HG02571 (cell line): Measurements from ENCODE around the gene DENND1A.
"Not testable (repeated sequence)": the region's sequence is repeated elsewhere in the genome, so short reads cannot be mapped to it uniquely, and the experiment has no call there.

Source experiments
- ATAC-seq: cut with Tn5 transposase; IDR thresholded peaks from one replicate; pipeline ENCODE4 v1.9.1; 2021; ENCODE audit warnings: mild to moderate bottlenecking, moderate library complexity; ENCODE audit not compliant: unreplicated experiment

Gene DENND1A, protein sequence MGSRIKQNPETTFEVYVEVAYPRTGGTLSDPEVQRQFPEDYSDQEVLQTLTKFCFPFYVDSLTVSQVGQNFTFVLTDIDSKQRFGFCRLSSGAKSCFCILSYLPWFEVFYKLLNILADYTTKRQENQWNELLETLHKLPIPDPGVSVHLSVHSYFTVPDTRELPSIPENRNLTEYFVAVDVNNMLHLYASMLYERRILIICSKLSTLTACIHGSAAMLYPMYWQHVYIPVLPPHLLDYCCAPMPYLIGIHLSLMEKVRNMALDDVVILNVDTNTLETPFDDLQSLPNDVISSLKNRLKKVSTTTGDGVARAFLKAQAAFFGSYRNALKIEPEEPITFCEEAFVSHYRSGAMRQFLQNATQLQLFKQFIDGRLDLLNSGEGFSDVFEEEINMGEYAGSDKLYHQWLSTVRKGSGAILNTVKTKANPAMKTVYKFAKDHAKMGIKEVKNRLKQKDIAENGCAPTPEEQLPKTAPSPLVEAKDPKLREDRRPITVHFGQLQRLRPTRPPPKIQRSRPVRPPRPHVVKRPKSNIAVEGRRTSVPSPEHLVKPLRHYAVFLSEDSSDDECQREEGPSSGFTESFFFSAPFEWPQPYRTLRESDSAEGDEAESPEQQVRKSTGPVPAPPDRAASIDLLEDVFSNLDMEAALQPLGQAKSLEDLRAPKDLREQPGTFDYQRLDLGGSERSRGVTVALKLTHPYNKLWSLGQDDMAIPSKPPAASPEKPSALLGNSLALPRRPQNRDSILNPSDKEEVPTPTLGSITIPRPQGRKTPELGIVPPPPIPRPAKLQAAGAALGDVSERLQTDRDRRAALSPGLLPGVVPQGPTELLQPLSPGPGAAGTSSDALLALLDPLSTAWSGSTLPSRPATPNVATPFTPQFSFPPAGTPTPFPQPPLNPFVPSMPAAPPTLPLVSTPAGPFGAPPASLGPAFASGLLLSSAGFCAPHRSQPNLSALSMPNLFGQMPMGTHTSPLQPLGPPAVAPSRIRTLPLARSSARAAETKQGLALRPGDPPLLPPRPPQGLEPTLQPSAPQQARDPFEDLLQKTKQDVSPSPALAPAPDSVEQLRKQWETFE

DNA sequence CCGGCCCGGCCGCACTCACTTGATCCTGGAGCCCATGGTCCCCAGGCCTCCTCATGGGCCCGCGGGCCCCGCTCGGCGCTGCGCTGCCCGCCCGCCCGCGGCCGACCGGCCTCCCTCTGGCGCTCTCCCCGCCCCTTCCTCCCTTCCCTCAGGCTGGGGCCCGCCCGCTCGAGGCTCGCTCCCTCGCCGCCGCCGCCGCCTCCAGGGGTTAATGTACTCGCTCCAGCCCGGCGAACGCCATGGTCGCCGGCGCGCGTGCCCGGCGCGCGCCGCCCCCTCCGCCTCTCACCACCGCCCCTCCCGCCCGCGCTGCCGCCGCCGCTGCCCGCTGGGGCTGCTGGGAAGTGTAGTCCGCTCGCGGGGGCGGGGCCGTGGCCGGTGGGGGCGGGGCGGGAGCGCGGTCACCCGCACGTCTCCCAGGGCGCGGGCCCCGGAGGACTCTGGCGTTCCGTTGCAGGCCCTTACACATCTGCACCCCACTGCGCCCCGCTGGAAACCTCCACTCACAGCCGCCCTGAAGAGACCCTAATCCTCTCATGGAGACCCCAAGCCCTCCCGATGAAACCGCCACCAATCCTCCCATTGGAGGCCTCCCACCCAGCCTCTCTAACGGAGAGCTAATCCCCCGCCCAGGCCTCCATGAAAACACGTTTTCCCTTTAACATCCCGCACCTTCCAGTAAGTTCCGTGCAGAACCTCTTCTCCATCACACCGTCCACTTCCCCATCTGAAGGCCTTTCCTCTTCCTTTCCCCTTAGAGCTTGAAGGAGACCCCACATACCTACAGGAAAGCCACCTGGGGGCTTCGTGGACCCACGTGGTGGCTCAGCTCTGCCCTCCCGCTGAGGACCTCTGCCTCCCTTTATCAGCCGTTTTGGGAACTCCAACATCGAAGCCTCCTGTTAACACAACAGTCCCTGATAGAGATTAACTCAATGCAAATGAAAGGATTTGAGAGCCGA, at the start of gene DENND1A:
Gene DENND1A (minus strand): TSS at position 257 of the 962 bp plus-strand sequence. CDS start 221 bp downstream, at position 36.
- ATAC-seq, result peak; percentile 73

DNA sequence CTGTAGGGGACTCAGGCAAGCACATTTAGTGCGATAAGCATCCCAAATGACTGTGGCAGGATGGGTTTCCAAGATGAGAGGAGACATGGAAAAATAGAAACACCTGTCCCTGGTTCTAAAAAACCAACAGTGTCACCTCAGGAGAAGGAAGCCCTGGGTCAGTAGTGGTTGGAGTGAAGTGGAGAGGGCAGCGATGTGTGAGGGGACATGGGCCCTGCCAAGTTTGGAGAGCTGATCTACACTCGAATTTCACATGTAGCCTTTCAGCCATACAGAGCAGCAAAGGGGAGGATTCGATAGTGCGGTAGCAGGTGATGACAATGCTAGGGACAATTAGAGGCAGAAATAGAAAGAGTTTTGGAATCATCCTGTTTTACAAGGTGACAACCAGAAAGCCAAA, 49.1 kb upstream of the DENND1A start:
- ATAC-seq, result no peak

DNA sequence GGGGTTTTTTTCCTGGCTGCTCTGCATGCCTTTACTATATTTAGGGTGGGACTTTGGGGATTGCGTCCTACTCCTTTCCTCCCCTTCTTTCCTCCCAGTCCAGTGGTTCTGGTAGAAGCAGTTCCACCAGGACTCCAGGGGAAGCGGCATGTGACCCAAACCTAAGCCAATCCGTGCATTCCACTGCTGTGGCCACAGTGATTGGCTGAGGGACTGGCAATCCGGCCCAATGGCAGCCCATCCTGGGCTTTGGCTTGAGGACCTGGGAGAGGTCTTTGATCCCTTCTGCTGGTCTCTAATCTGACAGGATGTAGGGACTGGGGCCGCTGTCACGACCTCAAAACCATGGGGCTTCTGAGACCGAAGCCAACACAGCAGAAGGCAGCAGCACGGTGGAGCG, 46.7 kb upstream of the DENND1A start:
- ATAC-seq, result not testable (repeated sequence)

DNA sequence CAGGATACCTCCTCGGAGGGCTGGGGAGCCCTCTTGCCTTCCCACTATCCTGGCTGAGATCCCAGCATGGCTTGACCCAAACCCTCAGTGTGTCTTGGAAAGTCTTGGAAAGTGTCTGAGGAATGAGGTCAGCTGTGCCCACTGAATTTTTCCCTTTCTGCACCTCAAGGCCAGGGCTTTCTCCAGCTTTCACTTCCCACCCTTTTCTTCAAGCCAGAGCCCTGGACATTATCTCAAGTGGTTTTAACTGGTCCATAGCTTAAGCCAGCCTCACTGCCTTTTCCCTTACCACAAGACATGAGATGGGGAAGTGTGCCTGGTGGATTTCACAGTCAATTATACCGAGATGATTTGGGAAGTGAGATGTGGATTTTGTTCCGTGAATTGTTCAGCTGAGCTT, 45.9 kb upstream of the DENND1A start:
- no peak for ATAC-seq

DNA sequence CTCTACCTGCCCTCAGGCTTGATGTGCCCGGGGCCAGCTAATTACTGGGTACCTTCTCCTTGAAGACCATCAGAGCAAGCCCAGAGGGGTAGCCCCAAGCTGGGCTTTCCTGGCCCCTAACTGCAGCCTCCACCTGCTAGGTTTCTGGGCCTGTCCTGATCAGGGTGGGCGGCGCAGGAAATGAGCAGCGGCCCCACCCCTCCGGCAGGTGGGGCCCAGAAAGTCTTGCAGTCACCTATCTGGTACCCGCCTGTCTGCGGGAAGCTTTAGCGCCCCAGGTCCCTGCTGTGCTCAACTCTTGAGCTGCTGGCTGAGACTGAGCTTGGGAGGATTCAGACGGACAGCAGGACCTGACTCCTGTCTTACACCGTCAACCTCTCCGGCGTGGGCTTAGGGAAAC, 44.5 kb upstream of the DENND1A start:
- ATAC-seq, result no peak

DNA sequence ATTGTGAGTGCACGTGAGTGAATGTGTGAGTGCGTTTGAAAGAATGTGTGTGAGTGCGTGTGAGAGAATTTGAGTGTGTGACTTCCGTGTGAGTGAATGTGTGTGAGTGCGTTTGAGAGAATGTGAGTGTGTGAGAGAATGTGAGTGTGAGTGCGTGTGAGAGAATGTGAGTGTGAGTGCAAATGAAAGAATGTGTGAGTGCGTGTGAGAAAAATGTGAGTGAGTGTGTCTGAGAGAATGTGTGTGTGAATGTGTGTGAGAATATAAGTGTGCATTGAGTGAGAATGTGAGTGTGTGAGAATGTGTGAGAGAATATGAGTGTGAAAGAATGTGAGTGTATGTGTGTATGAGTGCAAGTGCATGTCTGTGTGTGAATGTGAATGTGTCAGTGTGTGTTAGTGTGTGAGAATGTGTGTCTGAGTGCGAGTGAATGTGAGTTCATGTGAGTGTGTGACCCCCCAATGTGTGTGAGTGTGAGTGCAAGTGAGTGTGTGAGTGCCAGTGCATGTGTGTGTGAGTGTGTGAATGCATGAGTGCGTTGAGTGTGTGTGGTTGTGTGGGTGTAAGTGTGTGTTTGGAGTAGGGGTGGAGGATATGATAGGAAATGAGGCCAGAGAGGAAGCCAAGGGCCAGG, 43.8 kb upstream of the DENND1A start:
- ATAC-seq, result no peak

DNA sequence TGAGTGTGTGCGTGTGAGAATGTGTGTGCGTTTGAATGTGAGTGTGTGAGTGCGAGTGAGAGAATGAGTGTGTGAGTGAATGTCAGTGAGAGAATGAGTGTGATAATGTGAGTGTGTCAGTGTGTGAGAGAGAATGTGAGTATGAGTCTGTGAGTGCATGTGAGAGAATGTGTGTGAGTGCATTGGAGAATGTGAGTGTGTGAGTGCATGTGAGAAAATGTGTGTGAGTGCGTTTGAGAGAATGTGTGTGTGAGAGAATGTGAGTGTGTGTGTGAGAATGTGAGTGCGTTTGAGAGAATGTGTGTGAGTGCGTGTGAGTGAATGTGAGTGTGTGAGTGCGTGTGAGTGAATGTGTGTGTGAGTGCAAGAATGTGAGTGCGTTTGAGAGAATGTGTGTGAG, 42.7 kb upstream of the DENND1A start:
- no peak for ATAC-seq

DNA sequence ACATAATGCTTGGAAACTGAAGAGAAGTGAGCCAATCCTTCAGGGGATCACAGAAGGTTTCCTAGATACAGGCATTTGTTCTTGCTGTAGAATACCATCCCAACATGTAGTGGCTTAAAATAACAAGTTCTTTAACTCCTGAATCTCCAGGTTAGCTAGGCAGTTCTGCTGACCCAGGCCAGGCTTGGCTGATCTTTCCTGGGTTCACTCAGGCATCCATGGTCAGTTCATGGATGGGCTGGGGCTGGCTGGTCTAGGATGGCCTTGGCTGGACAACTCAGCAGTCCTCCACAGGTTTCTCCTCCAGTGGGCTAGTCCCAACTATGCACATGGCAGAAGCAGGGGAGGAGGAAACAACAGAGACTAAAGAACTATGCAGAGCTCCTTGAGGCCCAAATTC, 37.4 kb upstream of the DENND1A start:
- no peak for ATAC-seq

DNA sequence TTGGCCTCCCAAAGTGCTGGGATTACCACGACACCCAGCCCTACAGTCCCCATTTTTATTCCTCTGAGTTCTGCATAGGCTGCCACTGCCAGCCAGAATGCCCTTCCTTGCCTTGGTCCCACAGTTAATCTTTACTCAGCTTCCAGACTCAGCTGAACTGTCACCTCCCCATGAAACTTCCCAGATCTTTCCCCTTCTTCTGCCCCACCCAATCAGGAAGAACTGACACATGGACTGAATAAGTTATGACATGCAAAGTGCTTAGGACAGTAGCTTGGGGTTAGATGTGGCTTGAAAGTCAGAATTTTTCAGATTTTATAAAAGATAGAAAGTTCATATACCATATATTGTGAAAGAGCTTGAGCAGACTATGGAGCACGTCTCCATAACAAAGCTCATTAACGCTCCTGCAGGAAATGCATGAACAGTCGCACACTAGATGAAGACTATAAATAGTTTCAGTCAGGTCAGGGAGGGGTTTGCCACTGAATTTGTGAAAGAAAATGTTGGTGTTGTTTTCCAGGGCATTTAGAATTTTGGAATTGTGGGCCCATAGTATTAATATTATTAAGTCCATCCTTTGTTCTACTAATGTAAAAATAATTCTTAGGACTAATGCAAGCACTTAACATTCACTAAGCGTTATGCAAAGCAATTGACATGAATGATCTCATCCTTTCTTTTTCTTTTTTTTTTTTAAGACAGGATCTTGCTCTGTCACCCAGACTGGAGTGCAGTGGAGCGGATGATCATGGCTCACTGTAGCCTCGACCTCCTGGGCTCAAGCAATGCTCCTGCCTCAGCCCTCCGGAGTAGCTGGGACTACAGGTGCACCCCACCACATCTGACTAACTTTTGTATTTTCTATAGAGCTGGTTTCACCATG, 36.1 kb upstream of the DENND1A start:
- ATAC-seq, result no peak

DNA sequence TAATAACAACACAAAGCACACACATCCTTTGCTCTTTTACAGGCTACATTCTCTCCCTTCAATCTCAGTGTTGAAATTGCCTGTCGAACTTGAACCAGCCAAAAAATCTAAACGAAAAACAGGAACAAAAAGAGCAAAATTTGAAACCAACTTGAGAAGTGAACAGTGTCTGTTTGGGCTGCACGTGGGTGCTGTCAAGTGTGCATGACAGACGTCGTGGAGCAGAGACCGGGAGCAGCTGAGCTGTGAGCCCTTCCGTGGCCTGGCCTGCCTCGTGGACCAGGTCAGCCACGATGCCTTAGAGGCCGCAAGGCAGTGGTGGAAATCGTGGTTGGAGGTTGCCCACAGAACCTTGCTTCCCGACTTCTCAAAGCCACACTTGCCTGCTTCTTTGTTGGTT, 34.8 kb upstream of the DENND1A start:
- no peak for ATAC-seq

DNA sequence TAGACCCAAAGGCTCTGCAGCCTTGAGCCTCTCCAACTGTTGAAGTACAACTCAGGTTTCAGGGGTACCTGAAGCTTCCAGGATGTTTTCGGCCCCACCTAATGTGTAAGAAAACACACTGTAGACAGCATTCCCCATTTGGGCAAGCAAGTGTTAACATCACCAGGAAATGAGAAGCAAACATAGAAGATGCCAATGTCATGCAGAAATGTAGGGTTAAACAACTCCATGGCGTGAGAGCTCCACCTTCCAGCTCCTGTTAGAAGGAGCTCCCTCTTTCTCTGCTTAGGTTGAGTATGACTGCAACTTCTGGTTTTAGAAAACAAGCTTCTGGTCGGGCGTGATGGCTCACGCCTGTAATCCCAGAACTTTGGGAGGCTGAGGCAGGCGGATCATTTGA, 31.0 kb upstream of the DENND1A start:
- ATAC-seq, result no peak

DNA sequence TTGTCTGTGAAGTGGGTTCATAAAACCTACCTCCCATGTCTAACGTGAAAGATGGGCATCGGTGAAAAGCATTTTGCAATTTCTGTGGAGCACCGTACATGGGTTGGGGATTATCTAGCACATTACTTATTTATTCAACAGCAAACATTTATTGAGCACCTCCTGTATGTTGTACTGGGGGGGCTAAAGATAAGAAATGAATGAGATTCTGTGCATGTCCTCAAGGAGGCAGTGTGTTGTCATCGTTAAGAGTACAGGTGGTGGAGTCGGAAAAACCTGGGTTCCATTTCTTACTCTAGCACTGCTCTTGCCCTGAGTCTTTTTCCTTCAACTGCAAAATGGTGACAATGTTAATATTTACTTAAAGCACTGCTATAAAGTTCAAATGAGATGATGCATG, 30.4 kb upstream of the DENND1A start:
- ATAC-seq, result no peak

DNA sequence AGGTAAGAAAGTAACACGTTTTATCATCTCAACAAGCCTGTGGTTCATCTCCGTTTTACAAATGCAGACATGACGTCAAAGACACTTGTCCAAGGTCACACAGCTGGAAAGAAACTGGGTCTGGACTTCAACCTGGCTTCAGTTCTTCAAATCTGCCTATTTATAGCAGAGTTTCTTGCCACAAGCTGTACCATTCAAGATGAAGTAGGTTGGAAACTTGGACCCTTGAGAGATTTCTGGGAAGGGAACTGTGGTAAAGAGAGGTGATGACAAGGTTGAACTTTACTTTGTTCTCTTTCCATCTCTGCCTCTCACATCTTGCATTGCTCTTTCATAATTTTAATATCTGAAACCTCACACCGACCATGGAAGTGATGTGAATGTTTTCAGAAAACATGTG, 29.9 kb upstream of the DENND1A start:
- no peak for ATAC-seq

DNA sequence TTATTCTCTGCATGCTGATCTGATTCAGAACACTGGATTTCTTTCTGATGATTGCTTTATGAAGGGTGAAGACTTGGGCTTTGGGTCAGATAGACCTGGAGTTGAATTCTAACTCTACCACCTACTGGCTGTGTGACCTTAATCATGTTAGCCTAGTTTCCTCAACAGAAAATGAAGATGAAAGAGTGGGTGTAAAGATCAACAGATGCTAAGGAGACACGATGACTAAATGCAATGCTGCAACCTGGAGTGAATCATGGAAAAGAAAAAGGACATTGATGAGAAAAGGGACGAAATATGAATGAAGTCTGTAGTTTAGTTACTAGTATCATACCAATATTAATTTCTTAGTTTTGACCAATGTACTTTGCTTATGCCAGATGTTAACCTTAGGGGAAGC, 27.8 kb upstream of the DENND1A start:
- no peak for ATAC-seq

DNA sequence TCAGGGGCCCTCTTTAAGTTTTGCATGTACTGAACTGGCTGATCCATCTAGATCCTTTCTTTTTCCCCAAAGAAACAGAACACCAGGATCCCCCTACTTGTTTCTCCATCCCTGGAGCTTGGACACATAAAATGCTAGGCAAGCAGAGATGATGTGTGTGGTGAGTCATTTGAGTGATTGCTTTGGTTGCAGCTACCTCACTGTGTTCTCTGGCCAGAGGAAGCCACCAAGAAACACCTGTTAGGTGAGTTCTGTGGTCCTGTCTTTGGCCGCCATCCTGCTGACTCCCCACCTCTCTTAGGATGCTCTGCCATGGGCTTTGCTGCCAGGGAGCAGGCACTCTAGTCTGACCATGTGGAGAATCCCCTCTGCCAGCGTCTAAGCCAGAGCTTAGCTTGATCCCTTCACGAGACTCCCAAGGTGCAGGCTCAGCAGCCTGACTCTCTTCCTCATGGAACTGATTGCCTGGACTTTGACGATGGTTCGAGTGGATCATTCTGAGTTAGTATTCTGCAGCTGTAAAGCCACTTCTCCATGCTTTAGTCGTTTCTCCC, 27.3 kb upstream of the DENND1A start:
- no peak for ATAC-seq

DNA sequence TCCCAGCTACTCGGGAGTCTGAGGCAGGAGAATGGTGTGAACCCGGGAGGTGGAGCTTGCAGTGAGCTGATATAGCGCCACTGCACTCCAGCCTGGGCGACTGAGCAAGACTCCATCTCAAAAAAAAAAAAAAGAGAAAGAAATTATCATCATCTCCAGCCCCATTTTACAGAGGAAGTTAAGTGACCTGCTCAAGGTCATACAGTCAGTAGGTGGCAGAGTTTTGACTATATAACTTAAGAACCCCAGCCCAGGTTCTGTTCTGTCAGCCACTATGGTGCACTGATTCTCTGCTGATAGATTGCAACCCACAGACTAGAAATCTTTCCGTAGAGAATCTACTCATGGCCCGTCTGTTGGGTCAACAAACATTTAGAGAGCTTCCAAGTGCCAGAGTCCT, 25.7 kb upstream of the DENND1A start:
- no peak for ATAC-seq

DNA sequence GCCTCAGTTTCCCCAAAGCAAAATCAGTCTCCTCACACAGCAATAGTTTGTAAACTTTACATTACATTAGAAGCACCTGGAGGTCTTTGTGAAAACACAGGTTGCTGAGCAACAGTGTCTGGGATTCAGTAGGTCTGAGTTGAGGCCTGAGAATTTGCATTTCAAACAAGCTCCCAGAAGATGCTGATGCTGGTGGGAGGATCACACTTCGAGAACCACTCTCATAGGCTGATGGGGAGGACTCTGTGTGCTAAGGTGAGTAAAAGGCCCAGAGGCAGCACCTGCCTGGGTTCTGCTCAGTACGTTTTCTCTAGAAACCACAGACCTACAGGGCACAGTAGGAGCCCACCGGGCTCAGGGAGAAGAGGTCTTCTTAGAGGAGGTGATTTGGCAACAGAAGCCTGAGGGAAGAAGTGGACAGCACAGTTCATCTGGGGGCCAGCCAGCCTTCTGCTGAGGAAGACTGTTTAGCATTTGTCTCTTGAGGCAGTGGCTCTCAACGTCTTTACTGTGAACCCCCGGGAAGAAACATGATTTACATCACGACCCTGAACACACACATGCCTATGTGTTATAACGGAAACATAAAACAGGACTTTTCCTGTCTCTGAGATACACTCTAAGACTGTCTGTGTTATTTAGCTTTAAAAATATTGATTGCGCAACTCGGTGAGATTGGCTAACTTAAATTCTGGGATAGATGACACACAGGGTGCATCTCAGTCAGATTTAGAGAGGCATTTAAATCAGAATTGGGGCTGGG, 24.8 kb upstream of the DENND1A start:
- ATAC-seq, result no peak
